Neural progenitor cell (in vitro differentiated cells): ENCODE data around the gene PARVA. TPM values are rescaled to one million over a fixed set of nuclear protein-coding genes. Genes with fewer than 3 reads are reported as not detected.

Experiments
- DNase-seq: peaks from one replicate; pipeline ENCODE4 v3.0.0-alpha.2; 2016; ENCODE audit warnings: low spot score
- H2AFZ ChIP-seq: fragments of 200-600 bp; sonication (generic); replicated peaks from 2 replicates; pipeline ENCODE4 v1.6.1; 2016; ENCODE audit warnings: antibody characterized with exemption
- H3F3A ChIP-seq: fragments of 200-600 bp; sonication (generic); 2 replicates; pipeline ENCODE4 v1.6.1; 2016; ENCODE audit warnings: antibody characterized with exemption, low read depth
- H3K27ac ChIP-seq: fragments of 200-600 bp; sonication (generic); 2 replicates; pipeline ENCODE4 v1.5.1; 2016; ENCODE audit warnings: mild to moderate bottlenecking
- H3K27me3 ChIP-seq: fragments of 200-600 bp; sonication (generic); 2 replicates; pipeline ENCODE4 v1.6.1; 2016; ENCODE audit warnings: mild to moderate bottlenecking, moderate library complexity
- H3K36me3 ChIP-seq: fragments of 200-600 bp; sonication (generic); 2 replicates; pipeline ENCODE4 v1.5.1; 2016
- H3K4me1 ChIP-seq: fragments of 200-600 bp; sonication (generic); 2 replicates; pipeline ENCODE4 v1.6.1; 2016; ENCODE audit warnings: mixed run types
- H3K4me2 ChIP-seq: fragments of 200-600 bp; sonication (generic); 2 replicates; pipeline ENCODE4 v1.6.1; 2016
- H3K4me3 ChIP-seq: fragments of 200-600 bp; sonication (generic); 2 replicates; pipeline ENCODE4 v1.5.1; 2016
- H3K79me2 ChIP-seq: fragments of 200-600 bp; sonication (generic); 2 replicates; pipeline ENCODE4 v1.6.1; 2016; ENCODE audit warnings: low read depth
- H3K9ac ChIP-seq: fragments of 200-600 bp; sonication (generic); 2 replicates; pipeline ENCODE4 v1.6.1; 2016
- H3K9me3 ChIP-seq: fragments of 200-600 bp; sonication (generic); 2 replicates; pipeline ENCODE4 v1.5.1; 2016; ENCODE audit warnings: low read depth
- H4K20me1 ChIP-seq: fragments of 200-600 bp; sonication (generic); 2 replicates; pipeline ENCODE4 v1.6.1; 2016; ENCODE audit warnings: low read depth
- H3K27ac Mint-ChIP-seq: 3 replicates; pipeline ENCODE4 v1.8.0; 2021; ENCODE audit warnings: mixed read lengths
- H3K27me3 Mint-ChIP-seq: 2 replicates; pipeline ENCODE4 v1.8.0; 2022; ENCODE audit warnings: low read depth, mild to moderate bottlenecking, inconsistent platforms, moderate library complexity, mixed read lengths; ENCODE audit not compliant: insufficient read depth
- H3K36me3 Mint-ChIP-seq: 3 replicates; pipeline ENCODE4 v1.8.0; 2021; ENCODE audit warnings: mixed read lengths
- H3K4me1 Mint-ChIP-seq: 3 replicates; pipeline ENCODE4 v1.8.0; 2021; ENCODE audit warnings: mixed read lengths
- H3K4me3 Mint-ChIP-seq: 3 replicates; pipeline ENCODE4 v1.8.0; 2021; ENCODE audit warnings: mild to moderate bottlenecking, moderate library complexity, mixed read lengths
- H3K9me3 Mint-ChIP-seq: 3 replicates; pipeline ENCODE4 v1.8.0; 2020; ENCODE audit warnings: mixed read lengths
- EZH2 ChIP-seq: fragments of 200-600 bp; sonication (generic); IDR thresholded peaks from 2 replicates; pipeline ENCODE4 v1.6.1; 2017; ENCODE audit warnings: antibody characterized with exemption, mild to moderate bottlenecking, moderate library complexity
- EZH2phosphoT487 ChIP-seq: fragments of 200-600 bp; sonication (generic); IDR thresholded peaks from 2 replicates; pipeline ENCODE4 v1.6.1; 2017; ENCODE audit warnings: antibody characterized with exemption
- total RNA-seq: library from RNA; depleted of rRNA; stranded (reverse); fragments of >200 nt; gene quantifications from 2 replicates; pipeline ENCODE4 v1.2.3, GENCODE V29; 2015; ENCODE audit warnings: low replicate concordance
- TF ChIP-seq, protein P1 (sequence below): fragments of 200-600 bp; sonication (generic); IDR thresholded peaks from 2 replicates; pipeline ENCODE4 v1.5.1; 2017; ENCODE audit warnings: antibody characterized with exemption, mild to moderate bottlenecking

Gene PARVA
- total RNA-seq, 1 donor from 2014 or later = 15.3 TPM

- no peak overlapping the region for H3K27ac ChIP-seq
- no peaks in the 10 kb centered on the region for H3K36me3 ChIP-seq
- H3K79me2 ChIP-seq = no peaks in the 10 kb centered on the region
- no peak overlapping the region for H3K27ac Mint-ChIP-seq
- no peaks in the 10 kb centered on the region for H3K9me3 Mint-ChIP-seq
- no peaks in the 10 kb centered on the region for H3K36me3 Mint-ChIP-seq
- no peak for TF ChIP-seq EZH2phosphoT487
- no peak for TF ChIP-seq EZH2
- TF ChIP-seq, protein P1, sequence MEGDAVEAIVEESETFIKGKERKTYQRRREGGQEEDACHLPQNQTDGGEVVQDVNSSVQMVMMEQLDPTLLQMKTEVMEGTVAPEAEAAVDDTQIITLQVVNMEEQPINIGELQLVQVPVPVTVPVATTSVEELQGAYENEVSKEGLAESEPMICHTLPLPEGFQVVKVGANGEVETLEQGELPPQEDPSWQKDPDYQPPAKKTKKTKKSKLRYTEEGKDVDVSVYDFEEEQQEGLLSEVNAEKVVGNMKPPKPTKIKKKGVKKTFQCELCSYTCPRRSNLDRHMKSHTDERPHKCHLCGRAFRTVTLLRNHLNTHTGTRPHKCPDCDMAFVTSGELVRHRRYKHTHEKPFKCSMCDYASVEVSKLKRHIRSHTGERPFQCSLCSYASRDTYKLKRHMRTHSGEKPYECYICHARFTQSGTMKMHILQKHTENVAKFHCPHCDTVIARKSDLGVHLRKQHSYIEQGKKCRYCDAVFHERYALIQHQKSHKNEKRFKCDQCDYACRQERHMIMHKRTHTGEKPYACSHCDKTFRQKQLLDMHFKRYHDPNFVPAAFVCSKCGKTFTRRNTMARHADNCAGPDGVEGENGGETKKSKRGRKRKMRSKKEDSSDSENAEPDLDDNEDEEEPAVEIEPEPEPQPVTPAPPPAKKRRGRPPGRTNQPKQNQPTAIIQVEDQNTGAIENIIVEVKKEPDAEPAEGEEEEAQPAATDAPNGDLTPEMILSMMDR = no peak
- H3K9ac ChIP-seq = no peak overlapping the region
- no peak overlapping the region for H2AFZ ChIP-seq
- no peak overlapping the region for H3K4me3 ChIP-seq
- no peaks in the 10 kb centered on the region for H3K9me3 ChIP-seq
- no peaks in the 10 kb centered on the region for H3K4me1 ChIP-seq
- H3F3A ChIP-seq = no peaks in the 10 kb centered on the region
- H3K4me1 Mint-ChIP-seq = peaks cover 4% of the 10 kb centered on the region
- H3K4me3 Mint-ChIP-seq = no peak overlapping the region
- no peak overlapping the region for H3K4me2 ChIP-seq
- no peak for DNase-seq
- no peaks in the 10 kb centered on the region for H4K20me1 ChIP-seq
- peaks cover 10% of the 10 kb centered on the region for H3K27me3 Mint-ChIP-seq
- no peaks in the 10 kb centered on the region for H3K27me3 ChIP-seq
These were observed 165.0 kb downstream of the PARVA start for GRCh38 chr11:12542186-12542935.

- Histone ChIP-seq H3K27me3 (no peaks in the 10 kb centered on the region), H3K79me2 (no peaks in the 10 kb centered on the region), H3K27ac (no peak overlapping the region), H3K4me3 (no peak overlapping the region), H4K20me1 (no peaks in the 10 kb centered on the region), H3K36me3 (no peaks in the 10 kb centered on the region), H3K4me1 (no peaks in the 10 kb centered on the region), H3K9me3 (no peaks in the 10 kb centered on the region), H3K4me2 (no peak overlapping the region), H3K9ac (no peak overlapping the region), H2AFZ (no peak overlapping the region), H3F3A (no peaks in the 10 kb centered on the region)
- H3K4me3 Mint-ChIP-seq = no peak overlapping the region
- peaks cover 8% of the 10 kb centered on the region for H3K27me3 Mint-ChIP-seq
- DNase-seq = no peak
- no peaks in the 10 kb centered on the region for H3K36me3 Mint-ChIP-seq
- H3K27ac Mint-ChIP-seq = no peak overlapping the region
- peaks cover 4% of the 10 kb centered on the region for H3K4me1 Mint-ChIP-seq
- no peaks in the 10 kb centered on the region for H3K9me3 Mint-ChIP-seq
- TF ChIP-seq EZH2 = no peak
- TF ChIP-seq, protein P1 = no peak
- no peak for TF ChIP-seq EZH2phosphoT487
These were observed 166.4 kb downstream of the PARVA start for GRCh38 chr11:12543596-12544415.

- no peaks in the 10 kb centered on the region for H3K36me3 Mint-ChIP-seq
- no peak overlapping the region for H3K27ac Mint-ChIP-seq
- H3K9me3 Mint-ChIP-seq = peaks cover 4% of the 10 kb centered on the region
- no peak overlapping the region for H3K9ac ChIP-seq
- no peaks in the 10 kb centered on the region for H3K36me3 ChIP-seq
- H3K9me3 ChIP-seq = no peaks in the 10 kb centered on the region
- no peak overlapping the region for H3K4me3 ChIP-seq
- peaks cover 6% of the 10 kb centered on the region for H3K27me3 Mint-ChIP-seq
- no peak overlapping the region for H3K4me3 Mint-ChIP-seq
- DNase-seq = no peak
- no peak overlapping the region for H3K4me2 ChIP-seq
- no peak for TF ChIP-seq EZH2
- TF ChIP-seq EZH2phosphoT487 = no peak
- TF ChIP-seq, protein P1 = no peak
- no peaks in the 10 kb centered on the region for H3K4me1 ChIP-seq
- H3K4me1 Mint-ChIP-seq = peaks cover 4% of the 10 kb centered on the region
- no peak overlapping the region for H3K27ac ChIP-seq
- H3K79me2 ChIP-seq = no peaks in the 10 kb centered on the region
- H2AFZ ChIP-seq = no peak overlapping the region
- H3K27me3 ChIP-seq = no peaks in the 10 kb centered on the region
- no peaks in the 10 kb centered on the region for H4K20me1 ChIP-seq
- H3F3A ChIP-seq = no peaks in the 10 kb centered on the region
These were observed 167.8 kb downstream of the PARVA start for GRCh38 chr11:12544986-12545775.
